Right atrium auricular region (tissue), 2 donors: Measurements from ENCODE around the gene TENT5A. TPM values are rescaled to one million over a fixed set of nuclear protein-coding genes. Genes with fewer than 3 reads are reported as not detected.
A peak's percentile ranks its signal among the peaks of the same experiment; 100 is the strongest.

Experiments
- DNase-seq: peaks from one replicate; pipeline ENCODE4 v3.0.0-alpha.2; 2019; ENCODE audit warnings: low spot score
- H3K27ac ChIP-seq, 2 donors: fragments of 200-600 bp; sonication (generic); 1 replicate in 1 of 2; 2 replicates in 1 of 2; pipeline ENCODE4 v1.5.1; 2016 to 2019
- H3K27me3 ChIP-seq, 2 donors: fragments of 200-600 bp; sonication (generic); one replicate each; pipeline versions ENCODE4 v1.5.1 to v1.6.0; 2017 to 2019
- H3K36me3 ChIP-seq: fragments of 200-600 bp; sonication (generic); one replicate; pipeline ENCODE4 v1.5.1; 2016
- H3K4me1 ChIP-seq, 2 donors: fragments of 200-600 bp; sonication (generic); one replicate each; pipeline versions ENCODE4 v1.5.1 to v1.6.0; 2017 to 2019
- H3K4me3 ChIP-seq, 2 donors: fragments of 200-600 bp; sonication (generic); 1 replicate in 1 of 2; 2 replicates in 1 of 2; pipeline ENCODE4 v1.5.1; 2017 to 2019; ENCODE audit warnings: mild to moderate bottlenecking in 1 of 2, moderate library complexity in 1 of 2
- H3K9me3 ChIP-seq, 2 donors: fragments of 200-600 bp; sonication (generic); one replicate each; pipeline ENCODE4 v1.5.1; 2019
- CTCF ChIP-seq, 2 donors: fragments of 200-600 bp; sonication (generic); IDR thresholded peaks; one replicate each; pipeline ENCODE4 v1.5.1; 2019; ENCODE audit warnings: antibody characterized with exemption in 2 of 2
- total RNA-seq, 2 donors: library from RNA; depleted of rRNA; stranded (reverse); fragments of >200 nt; gene quantifications; one replicate each; pipeline ENCODE4 v1.1.0, GENCODE V29; 2016

TENT5A gene
- total RNA-seq, 2 donors from 2014 or later, result 21.1 to 22.0 TPM

- H3K36me3 ChIP-seq, result no peaks in the 10 kb centered on the region
- no peak for TF ChIP-seq CTCF (IDR thresholded peaks at IDR 0.05)
- H3K4me3 ChIP-seq, result no peak overlapping the region
- DNase-seq, result no peak
- H3K27me3 ChIP-seq, result no peaks in the 10 kb centered on the region
- peaks cover 0 to 7% of the 10 kb centered on the region in 2 donors for H3K4me1 ChIP-seq
- no peaks in the 10 kb centered on the region for H3K9me3 ChIP-seq
- H3K27ac ChIP-seq, result no peak overlapping the region
Measured at GRCh38 chr6:81731814-81732213, 20.7 kb downstream of the TENT5A start.

DNA sequence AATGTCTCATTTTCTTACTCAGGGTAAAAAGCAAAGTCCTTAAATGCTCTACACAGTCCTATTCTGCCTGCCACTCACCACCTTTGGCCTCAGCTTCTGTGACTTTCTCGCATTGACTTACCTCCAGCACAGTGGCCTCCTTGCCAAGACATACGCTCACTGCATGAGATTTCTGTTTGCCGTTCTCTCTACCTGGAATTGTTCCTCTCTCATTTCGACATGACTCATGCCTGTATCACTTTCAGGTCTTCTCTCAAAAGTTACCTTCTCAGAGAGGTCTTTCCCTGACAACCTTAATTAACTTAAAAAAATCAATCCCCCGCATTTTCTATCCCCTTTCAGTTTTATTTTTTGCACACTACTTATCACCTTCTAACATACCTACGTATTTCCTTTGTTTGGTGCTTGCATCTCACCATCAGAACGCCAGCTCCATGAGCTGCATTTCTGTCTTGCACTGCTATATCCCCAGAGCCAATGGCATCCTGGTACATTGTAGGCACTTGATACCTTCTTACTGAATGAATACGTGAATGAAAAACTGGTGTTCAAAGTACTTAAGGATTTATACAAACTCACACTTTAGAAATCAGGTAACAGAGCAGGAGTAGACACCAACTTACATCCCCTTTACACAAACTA, 24.5 kb downstream of the TENT5A start:
- Histone ChIP-seq H3K27ac (no peak overlapping the region), H3K36me3 (no peaks in the 10 kb centered on the region), H3K4me3 (no peak overlapping the region), H3K9me3 (no peaks in the 10 kb centered on the region), H3K4me1 (peaks cover 0 to 11% of the 10 kb centered on the region in 2 donors), H3K27me3 (no peaks in the 10 kb centered on the region)
- DNase-seq, result no peak
- TF ChIP-seq CTCF (IDR thresholded peaks at IDR 0.05), result no peak

DNA sequence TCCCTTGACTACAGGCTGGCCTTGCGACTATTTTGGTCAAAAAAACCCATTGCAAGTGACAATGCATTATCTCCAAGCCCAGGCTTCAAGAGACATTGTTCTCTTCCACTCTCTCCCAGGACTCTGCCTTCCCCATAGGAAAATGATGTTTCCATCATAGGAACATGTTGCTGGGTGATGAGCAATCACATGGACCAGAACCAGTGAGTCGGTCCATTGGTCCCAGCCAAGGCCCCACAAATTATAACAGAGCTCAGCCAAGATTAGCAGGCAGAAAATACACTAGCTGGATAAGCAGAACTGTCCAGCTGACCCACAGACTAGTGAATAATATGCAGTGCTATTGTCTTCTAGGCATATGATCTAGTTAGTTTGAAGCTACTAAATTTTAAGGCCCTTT, 27.4 kb downstream of the TENT5A start:
- peaks cover 0 to 4% of the 10 kb centered on the region in 2 donors for H3K4me1 ChIP-seq
- TF ChIP-seq CTCF (IDR thresholded peaks at IDR 0.05), result no peak
- no peaks in the 10 kb centered on the region for H3K27me3 ChIP-seq
- H3K36me3 ChIP-seq, result no peaks in the 10 kb centered on the region
- no peaks in the 10 kb centered on the region for H3K9me3 ChIP-seq
- H3K4me3 ChIP-seq, result no peak overlapping the region
- H3K27ac ChIP-seq, result no peak overlapping the region
- no peak for DNase-seq

GRCh38 chr6:81722506-81723223, 29.8 kb downstream of the TENT5A start:
- Histone ChIP-seq H3K4me1 (peaks cover 0 to 4% of the 10 kb centered on the region in 2 donors), H3K9me3 (no peaks in the 10 kb centered on the region), H3K36me3 (no peaks in the 10 kb centered on the region), H3K4me3 (no peak overlapping the region), H3K27ac (no peak overlapping the region), H3K27me3 (no peaks in the 10 kb centered on the region)
- no peak for TF ChIP-seq CTCF (IDR thresholded peaks at IDR 0.05)
- no peak for DNase-seq

DNA sequence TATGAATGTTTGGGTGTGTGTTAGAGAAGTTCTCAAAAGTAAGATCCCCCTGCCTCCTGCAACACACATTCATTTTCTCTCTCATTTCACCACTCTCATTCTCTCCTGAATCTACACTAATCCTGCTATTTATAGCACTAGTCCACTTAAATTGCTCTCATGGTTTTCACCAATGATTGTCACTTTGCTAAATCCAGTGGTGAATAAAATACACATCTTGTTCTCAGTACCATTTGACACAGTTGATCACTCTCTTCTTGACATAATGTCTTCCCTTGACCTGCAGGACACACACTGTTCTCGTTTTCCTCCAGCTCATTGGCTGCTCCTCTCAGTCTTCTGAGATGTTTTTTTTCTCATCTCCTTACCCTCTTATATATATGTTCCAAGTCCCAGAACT, 32.1 kb downstream of the TENT5A start:
- Histone ChIP-seq H3K9me3 (no peaks in the 10 kb centered on the region), H3K36me3 (no peaks in the 10 kb centered on the region), H3K27me3 (no peaks in the 10 kb centered on the region), H3K4me1 (peaks cover 0 to 3% of the 10 kb centered on the region in 2 donors), H3K27ac (peak overlapping the region in 1 of 2 donors; percentile 22), H3K4me3 (no peak overlapping the region)
- TF ChIP-seq CTCF (IDR thresholded peaks at IDR 0.05), result no peak
- DNase-seq, result no peak
